CD4-positive, alpha-beta T cell treated with Interleukin-4 for 4 hours (primary cell): ENCODE data around the gene CNOT4.
"Not testable (repeated sequence)": the region's sequence is repeated elsewhere in the genome, so short reads cannot be mapped to it uniquely, and the experiment has no call there.

ENCODE experiments used
- DNase-seq: peaks from one replicate; pipeline ENCODE4 v3.0.0-alpha.2; 2020

The CNOT4 gene

GRCh38 chr7:135449436-135449835 is 60.5 kb downstream of the CNOT4 start:
- DNase-seq: no peak

GRCh38 chr7:135448753-135449152 is 61.1 kb downstream of the CNOT4 start:
- DNase-seq: no peak

GRCh38 chr7:135447748-135448147 is 62.2 kb downstream of the CNOT4 start:
- no peak for DNase-seq

- no peak for DNase-seq
Observed at GRCh38 chr7:135445690-135446089, 64.2 kb downstream of the CNOT4 start.

GRCh38 chr7:135445266-135445665 is 64.6 kb downstream of the CNOT4 start:
- not testable (repeated sequence) for DNase-seq

- no peak for DNase-seq
Observed at GRCh38 chr7:135441791-135442190, 68.1 kb downstream of the CNOT4 start.

GRCh38 chr7:135434047-135434446 is 75.9 kb downstream of the CNOT4 start:
- DNase-seq: no peak

- DNase-seq: no peak
Observed at GRCh38 chr7:135430626-135431025, 79.3 kb downstream of the CNOT4 start.

- no peak for DNase-seq
Observed at GRCh38 chr7:135428879-135429278, 81.0 kb downstream of the CNOT4 start.

- no peak for DNase-seq
Observed at GRCh38 chr7:135428011-135428410, 81.9 kb downstream of the CNOT4 start.

GRCh38 chr7:135427166-135427565 is 82.7 kb downstream of the CNOT4 start:
- DNase-seq: no peak

GRCh38 chr7:135425036-135425435 is 84.9 kb downstream of the CNOT4 start:
- no peak for DNase-seq

GRCh38 chr7:135420786-135421185 is 89.1 kb downstream of the CNOT4 start:
- DNase-seq: no peak

GRCh38 chr7:135416431-135416830 is 93.5 kb downstream of the CNOT4 start:
- no peak for DNase-seq

- peak; percentile 32 for DNase-seq
Observed at GRCh38 chr7:135414850-135415439, 95.0 kb downstream of the CNOT4 start.

GRCh38 chr7:135414208-135414607 is 95.7 kb downstream of the CNOT4 start:
- no peak for DNase-seq

GRCh38 chr7:135411098-135411497 is 98.8 kb downstream of the CNOT4 start:
- DNase-seq: no peak

GRCh38 chr7:135410543-135410942 is 99.4 kb downstream of the CNOT4 start:
- no peak for DNase-seq

- DNase-seq: no peak
Observed at GRCh38 chr7:135409845-135410542, 99.9 kb downstream of the CNOT4 start.

- no peak for DNase-seq
Observed at GRCh38 chr7:135407884-135408283, 102.0 kb downstream of the CNOT4 start.

GRCh38 chr7:135406918-135407317 is 103.0 kb downstream of the CNOT4 start:
- DNase-seq: no peak

- DNase-seq: no peak
Observed at GRCh38 chr7:135405969-135406368, 103.9 kb downstream of the CNOT4 start.

GRCh38 chr7:135403302-135403701 is 106.6 kb downstream of the CNOT4 start:
- DNase-seq: no peak

GRCh38 chr7:135397689-135398088 is 112.2 kb downstream of the CNOT4 start:
- DNase-seq: no peak

- DNase-seq: no peak
Observed at GRCh38 chr7:135392701-135393100, 117.2 kb downstream of the CNOT4 start.
